GM18907 (cell line): Measurements from ENCODE around the gene CD247.

Experiments used
- ATAC-seq: cut with Tn5 transposase; IDR thresholded peaks from one replicate; pipeline ENCODE4 v1.9.1; 2021; ENCODE audit warnings: mild to moderate bottlenecking, moderate library complexity; ENCODE audit not compliant: unreplicated experiment

CD247 gene

GRCh38 chr1:167542109-167543032 is 24.0 kb upstream of the CD247 start:
- ATAC-seq: no peak

- no peak for ATAC-seq
Measured at GRCh38 chr1:167541610-167542009, 23.3 kb upstream of the CD247 start.

GRCh38 chr1:167541003-167541402 is 22.7 kb upstream of the CD247 start:
- ATAC-seq: no peak

GRCh38 chr1:167538657-167539056 is 20.3 kb upstream of the CD247 start:
- no peak for ATAC-seq

- no peak for ATAC-seq
Measured at GRCh38 chr1:167533851-167534300, 15.5 kb upstream of the CD247 start.

- ATAC-seq: no peak
Measured at GRCh38 chr1:167532964-167533824, 14.9 kb upstream of the CD247 start.

GRCh38 chr1:167532375-167532774 is 14.0 kb upstream of the CD247 start:
- no peak for ATAC-seq

GRCh38 chr1:167529829-167530474 is 11.6 kb upstream of the CD247 start:
- no peak for ATAC-seq

- ATAC-seq: no peak
Measured at GRCh38 chr1:167528057-167528728, 9.9 kb upstream of the CD247 start.

- no peak for ATAC-seq
Measured at GRCh38 chr1:167526667-167527383, 8.5 kb upstream of the CD247 start.

- no peak for ATAC-seq
Measured at GRCh38 chr1:167524651-167525050, 6.3 kb upstream of the CD247 start.

- no peak for ATAC-seq
Measured at GRCh38 chr1:167522246-167522645, 3.9 kb upstream of the CD247 start.

- no peak for ATAC-seq
Measured at GRCh38 chr1:167520711-167521206, 2.4 kb upstream of the CD247 start.

GRCh38 chr1:167517535-167518330 is 596 bp downstream of the CD247 start:
- no peak for ATAC-seq

- no peak for ATAC-seq
Measured at GRCh38 chr1:167516404-167517388, 1.6 kb downstream of the CD247 start.

GRCh38 chr1:167515893-167516321 is 2.4 kb downstream of the CD247 start:
- no peak for ATAC-seq

GRCh38 chr1:167515461-167515860 is 2.9 kb downstream of the CD247 start:
- no peak for ATAC-seq

GRCh38 chr1:167514288-167514687 is 4.0 kb downstream of the CD247 start:
- ATAC-seq: no peak
